ENCODE measurements around the gene CCZ1B.
"Not testable (repeated sequence)": the region's sequence is repeated elsewhere in the genome, so short reads cannot be mapped to it uniquely, and the experiment has no call there.

CCZ1B gene

GRCh38 chr7:6831018-6831725 lies 5.1 kb upstream of the CCZ1B start:
- DNase-seq (ENCODE audit: low spot score): no peak

GRCh38 chr7:6830026-6830425 lies 4.0 kb upstream of the CCZ1B start:
- not testable (repeated sequence) for DNase-seq (ENCODE audit: low spot score)

- DNase-seq (ENCODE audit: low spot score): not testable (repeated sequence)
Observed at GRCh38 chr7:6829616-6830015, 3.5 kb upstream of the CCZ1B start.

- not testable (repeated sequence) for DNase-seq (ENCODE audit: low spot score)
Observed at GRCh38 chr7:6827180-6827579, 1.1 kb upstream of the CCZ1B start.

- DNase-seq (ENCODE audit: low spot score): not testable (repeated sequence)
Observed at GRCh38 chr7:6825236-6826125, 594 bp downstream of the CCZ1B start.

GRCh38 chr7:6821622-6822021 lies 4.5 kb downstream of the CCZ1B start:
- not testable (repeated sequence) for DNase-seq (ENCODE audit: low spot score)

- DNase-seq (ENCODE audit: low spot score): not testable (repeated sequence)
Observed at GRCh38 chr7:6815470-6815869, 10.6 kb downstream of the CCZ1B start.

- DNase-seq (ENCODE audit: low spot score): not testable (repeated sequence)
Observed at GRCh38 chr7:6813011-6813410, 13.1 kb downstream of the CCZ1B start.

GRCh38 chr7:6807959-6808358 lies 18.1 kb downstream of the CCZ1B start:
- not testable (repeated sequence) for DNase-seq (ENCODE audit: low spot score)

GRCh38 chr7:6807393-6807918 lies 18.6 kb downstream of the CCZ1B start:
- DNase-seq (ENCODE audit: low spot score): not testable (repeated sequence)

GRCh38 chr7:6800331-6800730 lies 25.7 kb downstream of the CCZ1B start:
- not testable (repeated sequence) for DNase-seq (ENCODE audit: low spot score)

GRCh38 chr7:6799887-6800286 lies 26.2 kb downstream of the CCZ1B start:
- DNase-seq (ENCODE audit: low spot score): not testable (repeated sequence)

- not testable (repeated sequence) for DNase-seq (ENCODE audit: low spot score)
Observed at GRCh38 chr7:6798047-6798446, 28.0 kb downstream of the CCZ1B start.

- DNase-seq (ENCODE audit: low spot score): not testable (repeated sequence)
Observed at GRCh38 chr7:6797218-6797617, 28.9 kb downstream of the CCZ1B start.

- not testable (repeated sequence) for DNase-seq (ENCODE audit: low spot score)
Observed at GRCh38 chr7:6794276-6794675, 31.8 kb downstream of the CCZ1B start.

GRCh38 chr7:6792113-6792872 lies 33.8 kb downstream of the CCZ1B start:
- DNase-seq (ENCODE audit: low spot score): not testable (repeated sequence)

GRCh38 chr7:6789353-6789752 lies 36.7 kb downstream of the CCZ1B start:
- not testable (repeated sequence) for DNase-seq (ENCODE audit: low spot score)

GRCh38 chr7:6781581-6781980 lies 44.5 kb downstream of the CCZ1B start:
- not testable (repeated sequence) for DNase-seq (ENCODE audit: low spot score)

GRCh38 chr7:6761186-6761585 lies 64.9 kb downstream of the CCZ1B start:
- DNase-seq (ENCODE audit: low spot score): not testable (repeated sequence)

GRCh38 chr7:6753964-6754363 lies 72.1 kb downstream of the CCZ1B start, which contains the start of gene RSPH10B2:
Gene RSPH10B2 (plus strand): TSS chr7:6754103. CDS start chr7:6757678, 3,575 bp downstream.
- not testable (repeated sequence) for DNase-seq (ENCODE audit: low spot score)

GRCh38 chr7:6750173-6750572 lies 75.9 kb downstream of the CCZ1B start:
- not testable (repeated sequence) for DNase-seq (ENCODE audit: low spot score)

- DNase-seq (ENCODE audit: low spot score): not testable (repeated sequence)
Observed at GRCh38 chr7:6749335-6749734, 76.7 kb downstream of the CCZ1B start.

Measured in cerebellar cortex (tissue), 1 donor.